SU-DHL-6 (cell line): ENCODE measurements around the gene SLC9A6.

ENCODE experiments used
- EZH2phosphoT487 ChIP-seq: fragments of 200-600 bp; sonication (generic), shearing (Covaris generic); conservative IDR thresholded peaks from 2 replicates; pipeline ENCODE4 v1.6.1; 2018; ENCODE audit warnings: mild to moderate bottlenecking, antibody characterized with exemption, low read length, moderate library complexity, mixed read lengths
- TF ChIP-seq, protein P1 (sequence below): fragments of 200-600 bp; sonication (generic); IDR thresholded peaks from one replicate; pipeline ENCODE4 v1.5.1; 2017; ENCODE audit warnings: antibody characterized with exemption, mild to moderate bottlenecking, low read length, moderate library complexity; ENCODE audit not compliant: insufficient read depth, poor library complexity, severe bottlenecking

DNA sequence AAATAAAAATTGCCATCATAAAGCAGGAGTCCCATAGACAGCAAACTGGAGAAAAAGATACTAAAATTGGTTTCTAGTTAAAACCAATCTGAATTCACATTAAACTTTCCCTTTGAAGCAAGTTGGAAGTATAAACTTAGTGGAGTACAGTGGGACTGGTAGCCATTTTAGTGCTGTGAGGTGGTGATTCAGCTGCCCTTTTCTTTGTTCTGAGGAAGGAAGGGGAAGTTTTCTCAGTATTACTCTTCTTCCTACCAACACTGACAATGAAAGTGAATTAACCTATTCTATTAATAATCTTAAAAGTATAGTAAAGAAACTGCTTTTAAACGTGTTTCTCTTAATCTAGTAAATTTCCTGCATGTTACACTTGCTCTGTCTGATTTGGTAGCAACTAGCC is 36.7 kb downstream of the SLC9A6 start:
- TF ChIP-seq, protein P1, sequence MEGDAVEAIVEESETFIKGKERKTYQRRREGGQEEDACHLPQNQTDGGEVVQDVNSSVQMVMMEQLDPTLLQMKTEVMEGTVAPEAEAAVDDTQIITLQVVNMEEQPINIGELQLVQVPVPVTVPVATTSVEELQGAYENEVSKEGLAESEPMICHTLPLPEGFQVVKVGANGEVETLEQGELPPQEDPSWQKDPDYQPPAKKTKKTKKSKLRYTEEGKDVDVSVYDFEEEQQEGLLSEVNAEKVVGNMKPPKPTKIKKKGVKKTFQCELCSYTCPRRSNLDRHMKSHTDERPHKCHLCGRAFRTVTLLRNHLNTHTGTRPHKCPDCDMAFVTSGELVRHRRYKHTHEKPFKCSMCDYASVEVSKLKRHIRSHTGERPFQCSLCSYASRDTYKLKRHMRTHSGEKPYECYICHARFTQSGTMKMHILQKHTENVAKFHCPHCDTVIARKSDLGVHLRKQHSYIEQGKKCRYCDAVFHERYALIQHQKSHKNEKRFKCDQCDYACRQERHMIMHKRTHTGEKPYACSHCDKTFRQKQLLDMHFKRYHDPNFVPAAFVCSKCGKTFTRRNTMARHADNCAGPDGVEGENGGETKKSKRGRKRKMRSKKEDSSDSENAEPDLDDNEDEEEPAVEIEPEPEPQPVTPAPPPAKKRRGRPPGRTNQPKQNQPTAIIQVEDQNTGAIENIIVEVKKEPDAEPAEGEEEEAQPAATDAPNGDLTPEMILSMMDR, result no peak
- no peak for TF ChIP-seq EZH2phosphoT487
